T-cell (primary cell): ENCODE data around the gene SAG. TPM values are rescaled to one million over a fixed set of nuclear protein-coding genes. Genes with fewer than 3 reads are reported as not detected.

Experiments used
- ATAC-seq, 4 experiments: fragments of 200-7000 bp in 3 of 4; fragments of 150-1000 bp in 1 of 4; cut with Tn5 transposase; replicated peaks in 1 of 4; 1 replicate in 3 of 4; 2 replicates in 1 of 4; pipeline ENCODE4 v1.10.0; 2021; ENCODE audit warnings: moderate library complexity in 3 of 4, mild to moderate bottlenecking in 2 of 4, moderate number of reproducible peaks in 1 of 4
- CTCF ChIA-PET, 2 donors: fragments of 300-600 bp; sonication (Branson Sonifier 250); formaldehyde crosslinking; loops; one replicate each; lab custom pipeline; 2022; ENCODE audit warnings: antibody characterized with exemption in 2 of 2; lab: Charles Lee
- POLR2A ChIA-PET, 2 donors: fragments of 300-600 bp; sonication (Branson Sonifier 250); formaldehyde crosslinking; loops; one replicate each; lab custom pipeline; 2022; ENCODE audit warnings: antibody characterized with exemption in 2 of 2; lab: Charles Lee
- DNase-seq, 35 experiments: peaks; one replicate each; pipeline versions ENCODE4 v3.0.0 to v3.0.0-alpha.2; 2013 to 2023
- H3K27ac ChIP-seq: one replicate; pipeline ENCODE4 v1.5.1; 2013; ENCODE audit warnings: low read length
- H3K27me3 ChIP-seq, 2 experiments: replicated peaks in 1 of 2; 1 replicate in 1 of 2; 2 replicates in 1 of 2; pipeline versions ENCODE4 v1.6.1 to v1.7.0; 2013; ENCODE audit warnings: low read length in 1 of 2, mixed read lengths in 1 of 2; ENCODE audit not compliant: control insufficient read depth in 2 of 2, insufficient read depth in 2 of 2; ENCODE audit errors: extremely low read depth in 1 of 2
- H3K36me3 ChIP-seq, 2 donors: 1 replicate in 1 of 2; 2 replicates in 1 of 2; pipeline versions ENCODE4 v1.6.1 to v1.7.0; 2013; ENCODE audit warnings: low read length in 1 of 2; ENCODE audit not compliant: control insufficient read depth in 2 of 2, insufficient read depth in 1 of 2; ENCODE audit errors: extremely low read depth in 1 of 2
- H3K4me1 ChIP-seq, 2 experiments: 1 replicate in 1 of 2; 2 replicates in 1 of 2; pipeline versions ENCODE4 v1.6.1 to v1.7.0; 2013; ENCODE audit warnings: low read length in 2 of 2, mixed read lengths in 1 of 2; ENCODE audit not compliant: insufficient read depth in 2 of 2, control insufficient read depth in 1 of 2; ENCODE audit errors: extremely low read depth in 1 of 2
- H3K4me3 ChIP-seq, 2 donors: 1 replicate in 1 of 2; 2 replicates in 1 of 2; pipeline versions ENCODE4 v1.5.1 to v1.7.0; 2013; ENCODE audit warnings: mild to moderate bottlenecking in 2 of 2, low read length in 1 of 2, moderate library complexity in 1 of 2; ENCODE audit not compliant: control insufficient read depth in 1 of 2; ENCODE audit errors: extremely low read depth in 1 of 2
- H3K9me3 ChIP-seq: 2 replicates; pipeline ENCODE4 v1.7.0; 2013
- H3K27ac Mint-ChIP-seq, 2 donors: one replicate each; pipeline ENCODE4 v1.8.0; 2020 to 2021; ENCODE audit warnings: mild to moderate bottlenecking in 2 of 2, mixed read lengths in 2 of 2
- H3K27me3 Mint-ChIP-seq, 2 donors: one replicate each; pipeline ENCODE4 v1.8.0; 2021 to 2022; ENCODE audit warnings: mixed read lengths in 2 of 2
- H3K36me3 Mint-ChIP-seq: one replicate; pipeline ENCODE4 v1.8.0; 2021; ENCODE audit warnings: mixed read lengths
- H3K4me1 Mint-ChIP-seq, 3 donors: one replicate each; pipeline ENCODE4 v1.8.0; 2020 to 2022; ENCODE audit warnings: mixed read lengths in 3 of 3, mild to moderate bottlenecking in 1 of 3
- H3K4me3 Mint-ChIP-seq, 3 donors: one replicate each; pipeline ENCODE4 v1.8.0; 2020 to 2022; ENCODE audit warnings: mild to moderate bottlenecking in 3 of 3, mixed read lengths in 3 of 3, moderate library complexity in 3 of 3
- H3K9me3 Mint-ChIP-seq, 3 donors: one replicate each; pipeline ENCODE4 v1.8.0; 2020 to 2022; ENCODE audit warnings: mixed read lengths in 3 of 3
- WGBS: methylation state at CpG from one replicate; pipeline ENCODE4 v1.1.5; 2013; ENCODE audit warnings: missing lambda C conversion rate; ENCODE audit not compliant: insufficient coverage; 5-methylcytosine and 5-hydroxymethylcytosine counted together
- total RNA-seq, 35 experiments: library from RNA in 6 of 35; stranded (reverse) in 6 of 35; fragments of 120-200 nt in 1 of 35; gene quantifications; one replicate each; pipeline versions ENCODE4 v1.2.1 to v1.2.4 and lab custom pipeline; 2013 to 2026

SAG gene
- total RNA-seq, 5 donors from 2014 or later (not counting 1 experiment from before 2014, with no cell fraction given): 0.03 to 0.37 TPM; not detected in 3

DNA sequence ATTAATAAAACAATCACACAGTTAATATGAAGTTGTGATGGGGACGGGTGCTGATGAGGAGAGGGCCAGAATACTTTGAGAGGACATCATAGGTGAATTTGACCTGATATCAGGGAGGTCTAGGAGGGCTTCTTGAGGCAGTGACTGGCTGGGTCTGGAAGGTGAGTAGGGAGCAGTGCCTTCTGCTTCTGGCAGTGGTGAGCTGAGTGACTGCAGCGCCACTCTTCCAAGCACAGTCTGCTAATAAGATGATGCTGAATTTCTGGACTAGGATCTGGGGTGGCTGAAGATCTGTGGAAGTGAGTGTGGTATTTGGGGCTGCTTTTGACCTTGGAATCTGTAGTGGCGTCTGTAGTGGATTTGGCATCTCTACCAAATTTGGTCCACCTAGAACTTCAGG lies 52.2 kb downstream of the SAG start:
- Histone ChIP-seq H3K4me1 (peaks cover 27 to 32% of the 10 kb centered on the region in 2 experiments), H3K4me3 (no peak overlapping the region), H3K27me3 (no peaks in the 10 kb centered on the region), H3K27ac (no peak overlapping the region), H3K9me3 (peaks cover 4% of the 10 kb centered on the region), H3K36me3 (peaks cover 0 to 12% of the 10 kb centered on the region in 2 donors)
- ChIA-PET POLR2A (no interaction called here), CTCF (no interaction called here)
- Mint-ChIP-seq H3K27ac (peak overlapping the region in 1 of 2 donors; percentile 64), H3K36me3 (peaks cover 47% of the 10 kb centered on the region), H3K9me3 (peaks cover 0 to 5% (median 0%) of the 10 kb centered on the region in 3 donors), H3K27me3 (no peaks in the 10 kb centered on the region), H3K4me1 (peaks cover 68 to 73% (median 71%) of the 10 kb centered on the region in 3 donors), H3K4me3 (no peak overlapping the region)
- WGBS: 100% methylated on average over 2 of the region's 3 CpGs
- ATAC-seq (no peak), DNase-seq (no peak)

DNA sequence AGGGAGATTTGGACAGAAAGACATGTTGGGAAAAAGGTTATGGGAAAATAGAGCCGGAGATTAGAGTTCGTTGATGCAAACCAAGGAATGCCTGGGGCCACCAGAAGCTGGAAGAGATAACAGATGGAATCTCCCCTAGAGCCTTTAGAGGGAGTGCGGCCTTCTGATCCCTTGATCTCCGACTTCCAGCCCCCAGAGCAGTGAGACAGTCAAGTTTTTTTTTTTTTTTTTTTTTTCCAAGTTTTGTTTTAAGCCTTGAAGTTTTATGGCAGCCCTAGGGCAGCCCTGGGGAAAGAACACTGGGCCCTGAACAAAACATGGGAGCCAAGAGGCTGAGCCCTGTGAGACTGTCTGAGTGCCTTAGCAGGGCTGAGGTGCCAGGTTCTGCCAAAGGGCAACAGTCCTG lies 53.2 kb downstream of the SAG start:
- POLR2A ChIA-PET: no interaction called here

DNA sequence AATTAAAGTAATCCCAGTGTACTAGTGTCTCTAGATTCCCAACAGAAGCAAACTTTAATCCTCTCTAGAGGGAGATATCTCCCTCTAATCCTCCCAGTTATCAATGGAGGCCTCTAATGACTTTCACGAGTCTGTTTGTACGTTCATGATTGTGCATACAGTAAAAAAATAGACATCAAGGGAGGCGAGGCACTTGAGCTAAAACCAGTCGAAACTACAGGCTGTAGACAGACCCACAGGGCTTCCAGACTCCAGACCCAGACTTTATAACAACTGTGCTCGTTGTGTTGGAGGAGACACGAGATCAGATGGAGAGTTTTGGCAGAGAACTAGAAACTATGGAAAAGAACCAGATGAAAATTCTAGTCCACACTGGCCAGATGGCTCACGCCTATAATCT lies 53.7 kb downstream of the SAG start:
- Histone ChIP-seq H3K9me3 (peaks cover 4% of the 10 kb centered on the region), H3K27ac (no peak overlapping the region), H3K36me3 (peaks cover 0 to 12% of the 10 kb centered on the region in 2 donors), H3K27me3 (no peaks in the 10 kb centered on the region), H3K4me1 (peaks cover 17 to 20% of the 10 kb centered on the region in 2 experiments), H3K4me3 (no peak overlapping the region)
- peaks cover 46% of the 10 kb centered on the region for H3K36me3 Mint-ChIP-seq
- ATAC-seq (no peak), DNase-seq (no peak)
- peaks cover 0 to 5% (median 0%) of the 10 kb centered on the region in 3 donors for H3K9me3 Mint-ChIP-seq
- H3K4me3 Mint-ChIP-seq: no peak overlapping the region
- H3K27me3 Mint-ChIP-seq: no peaks in the 10 kb centered on the region
- H3K4me1 Mint-ChIP-seq: peaks cover 65 to 70% (median 67%) of the 10 kb centered on the region in 3 donors
- ChIA-PET POLR2A (no interaction called here), CTCF (interaction anchor here in 1 of 2 donors (0.5 kb wide), 1 partner anchor 507 kb away, joined by 4 read pairs; no protein-coding TSS in a partner anchor)
- peak overlapping the region in 1 of 2 donors; percentile 53 for H3K27ac Mint-ChIP-seq
- 100% methylated on average over 5 of the region's 7 CpGs for WGBS

More for the DNA sequence above, 53.2 kb downstream of the SAG start:
- Mint-ChIP-seq H3K4me3 (no peak overlapping the region), H3K27ac (no peak overlapping the region), H3K36me3 (peaks cover 46% of the 10 kb centered on the region), H3K27me3 (no peaks in the 10 kb centered on the region), H3K4me1 (peaks cover 65 to 70% (median 67%) of the 10 kb centered on the region in 3 donors), H3K9me3 (peaks cover 0 to 5% (median 0%) of the 10 kb centered on the region in 3 donors)
- H3K4me3 ChIP-seq: no peak overlapping the region
- H3K9me3 ChIP-seq: peaks cover 4% of the 10 kb centered on the region
- ATAC-seq (no peak), DNase-seq (no peak)
- H3K4me1 ChIP-seq: peaks cover 23% of the 10 kb centered on the region in 2 experiments
- no peaks in the 10 kb centered on the region for H3K27me3 ChIP-seq
- H3K27ac ChIP-seq: no peak overlapping the region
- H3K36me3 ChIP-seq: peaks cover 0 to 12% of the 10 kb centered on the region in 2 donors
- 93% methylated on average over 4 of the region's 4 CpGs for WGBS
- CTCF ChIA-PET: interaction anchor here in 1 of 2 donors (0.5 kb wide), 1 partner anchor 506 kb away, joined by 4 read pairs; no protein-coding TSS in a partner anchor

GRCh38 chr2:233362742-233363141 lies 55.1 kb downstream of the SAG start:
- no peak for DNase-seq
- peaks cover 59 to 70% (median 59%) of the 10 kb centered on the region in 3 donors for H3K4me1 Mint-ChIP-seq
- H3K27me3 Mint-ChIP-seq: no peaks in the 10 kb centered on the region
- Histone ChIP-seq H3K9me3 (peaks cover 4% of the 10 kb centered on the region), H3K27me3 (no peaks in the 10 kb centered on the region), H3K27ac (no peak overlapping the region), H3K36me3 (peaks cover 0 to 12% of the 10 kb centered on the region in 2 donors), H3K4me1 (peaks cover 5 to 12% of the 10 kb centered on the region in 2 experiments), H3K4me3 (no peak overlapping the region)
- H3K27ac Mint-ChIP-seq: no peak overlapping the region
- ATAC-seq: no peak
- no peak overlapping the region for H3K4me3 Mint-ChIP-seq
- CTCF ChIA-PET: interaction anchor here in 1 of 2 donors (1.6 kb wide), 1 partner anchor 9 kb away, joined by 5 read pairs; the partner anchor contains the start of gene DGKD
- peaks cover 50% of the 10 kb centered on the region for H3K36me3 Mint-ChIP-seq
- POLR2A ChIA-PET: interaction anchor here in 1 of 2 donors (0.6 kb wide), 1 partner anchor 14 kb away, joined by 12 read pairs; no protein-coding TSS in a partner anchor
- WGBS: 100% methylated on average over 1 of the region's 2 CpGs
- H3K9me3 Mint-ChIP-seq: peaks cover 0 to 5% (median 0%) of the 10 kb centered on the region in 3 donors

DNA sequence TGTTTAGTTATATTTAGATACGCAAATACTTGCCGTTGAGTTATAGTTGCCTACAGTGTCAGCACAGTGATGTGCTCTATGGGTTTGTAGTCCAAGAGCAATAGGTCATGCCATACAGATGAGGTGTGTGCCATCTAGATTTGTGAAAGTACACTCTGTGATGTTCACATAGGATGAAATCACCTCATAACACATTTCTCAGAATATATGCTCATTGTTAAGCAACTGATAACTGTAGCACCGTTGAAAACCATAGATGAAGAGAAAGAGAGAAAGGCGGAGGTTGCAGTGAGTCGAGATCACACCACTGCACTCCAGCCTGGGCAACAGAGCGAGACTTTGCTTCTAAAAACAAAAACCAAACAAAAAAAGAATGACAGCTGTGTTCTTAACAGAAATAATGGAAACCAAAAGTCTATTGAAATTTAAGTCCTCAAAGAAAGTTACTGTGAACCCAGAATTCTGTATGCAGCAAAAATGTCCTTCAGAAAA lies 56.2 kb downstream of the SAG start:
- POLR2A ChIA-PET: no interaction called here
- peak overlapping the region in 1 of 2 donors; percentile 3 for H3K27ac Mint-ChIP-seq
- peaks cover 0 to 5% (median 0%) of the 10 kb centered on the region in 3 donors for H3K9me3 Mint-ChIP-seq
- no peaks in the 10 kb centered on the region for H3K27me3 Mint-ChIP-seq
- peaks cover 48% of the 10 kb centered on the region for H3K36me3 Mint-ChIP-seq
- CTCF ChIA-PET: interaction anchor here in 1 of 2 donors (0.6 to 1.6 kb wide), 2 partner anchors 10 to 756 kb away, joined by 3 to 5 read pairs; partner anchors contain the start of gene DGKD
- WGBS: no CpG with 5 or more reads among the region's 6 CpGs
- Histone ChIP-seq H3K27me3 (no peaks in the 10 kb centered on the region), H3K9me3 (peaks cover 4% of the 10 kb centered on the region), H3K4me1 (peaks cover 4 to 15% of the 10 kb centered on the region in 2 experiments), H3K4me3 (no peak overlapping the region), H3K27ac (no peak overlapping the region), H3K36me3 (peaks cover 0 to 12% of the 10 kb centered on the region in 2 donors)
- ATAC-seq (no peak), DNase-seq (no peak)
- H3K4me1 Mint-ChIP-seq: peaks cover 57 to 68% (median 60%) of the 10 kb centered on the region in 3 donors
- no peak overlapping the region for H3K4me3 Mint-ChIP-seq

- no peaks in the 10 kb centered on the region for H3K27me3 Mint-ChIP-seq
- no peaks in the 10 kb centered on the region for H3K27me3 ChIP-seq
- H3K4me3 Mint-ChIP-seq: no peak overlapping the region
- no peak overlapping the region for H3K4me3 ChIP-seq
- ChIA-PET CTCF (interaction anchor here in 1 of 2 donors (1.1 kb wide), 1 partner anchor 46 kb away, joined by 3 read pairs; no protein-coding TSS in a partner anchor), POLR2A (no interaction called here)
- peaks cover 0 to 15% of the 10 kb centered on the region in 2 experiments for H3K4me1 ChIP-seq
- H3K36me3 ChIP-seq: peaks cover 0 to 11% of the 10 kb centered on the region in 2 donors
- DNase-seq (no peak), ATAC-seq (no peak)
- peaks cover 0 to 5% (median 0%) of the 10 kb centered on the region in 3 donors for H3K9me3 Mint-ChIP-seq
- H3K9me3 ChIP-seq: peaks cover 4% of the 10 kb centered on the region
- 97% methylated on average over 5 of the region's 6 CpGs for WGBS
- peaks cover 54 to 63% (median 61%) of the 10 kb centered on the region in 3 donors for H3K4me1 Mint-ChIP-seq
- H3K36me3 Mint-ChIP-seq: peaks cover 45% of the 10 kb centered on the region
- H3K27ac ChIP-seq: no peak overlapping the region
- H3K27ac Mint-ChIP-seq: peak overlapping the region; percentile 1 to 74
These were observed 58.4 kb downstream of the SAG start for GRCh38 chr2:233365861-233366520.
